Muscle layer of duodenum (tissue), 2 donors: Measurements from ENCODE around the gene EHBP1.

Experiments
- H3K27ac ChIP-seq: one replicate; pipeline ENCODE4 v1.7.0; 2013; ENCODE audit warnings: mild to moderate bottlenecking, low read length
- H3K27me3 ChIP-seq: one replicate; pipeline ENCODE4 v1.7.0; 2013; ENCODE audit warnings: low read depth, mild to moderate bottlenecking, control low read depth, low read length
- H3K36me3 ChIP-seq, 2 donors: one replicate each; pipeline ENCODE4 v1.7.0; 2013; ENCODE audit warnings: low read length in 2 of 2, control low read depth in 1 of 2, mild to moderate bottlenecking in 1 of 2; ENCODE audit not compliant: insufficient read depth in 2 of 2, control insufficient read depth in 1 of 2
- H3K4me1 ChIP-seq, 2 donors: one replicate each; pipeline ENCODE4 v1.7.0; 2013; ENCODE audit warnings: low read length in 2 of 2, mild to moderate bottlenecking in 2 of 2, control low read depth in 1 of 2, moderate library complexity in 1 of 2; ENCODE audit not compliant: insufficient read depth in 2 of 2, control insufficient read depth in 1 of 2
- H3K4me3 ChIP-seq, 2 donors: one replicate each; pipeline ENCODE4 v1.7.0; 2013; ENCODE audit warnings: low read length in 2 of 2, low read depth in 1 of 2, mild to moderate bottlenecking in 1 of 2
- H3K9me3 ChIP-seq, 2 donors: one replicate each; pipeline ENCODE4 v1.7.0; 2013; ENCODE audit warnings: low read length in 2 of 2, control low read depth in 1 of 2, mild to moderate bottlenecking in 1 of 2; ENCODE audit not compliant: control insufficient read depth in 1 of 2
- donor health status: healthy.

The EHBP1 gene

DNA sequence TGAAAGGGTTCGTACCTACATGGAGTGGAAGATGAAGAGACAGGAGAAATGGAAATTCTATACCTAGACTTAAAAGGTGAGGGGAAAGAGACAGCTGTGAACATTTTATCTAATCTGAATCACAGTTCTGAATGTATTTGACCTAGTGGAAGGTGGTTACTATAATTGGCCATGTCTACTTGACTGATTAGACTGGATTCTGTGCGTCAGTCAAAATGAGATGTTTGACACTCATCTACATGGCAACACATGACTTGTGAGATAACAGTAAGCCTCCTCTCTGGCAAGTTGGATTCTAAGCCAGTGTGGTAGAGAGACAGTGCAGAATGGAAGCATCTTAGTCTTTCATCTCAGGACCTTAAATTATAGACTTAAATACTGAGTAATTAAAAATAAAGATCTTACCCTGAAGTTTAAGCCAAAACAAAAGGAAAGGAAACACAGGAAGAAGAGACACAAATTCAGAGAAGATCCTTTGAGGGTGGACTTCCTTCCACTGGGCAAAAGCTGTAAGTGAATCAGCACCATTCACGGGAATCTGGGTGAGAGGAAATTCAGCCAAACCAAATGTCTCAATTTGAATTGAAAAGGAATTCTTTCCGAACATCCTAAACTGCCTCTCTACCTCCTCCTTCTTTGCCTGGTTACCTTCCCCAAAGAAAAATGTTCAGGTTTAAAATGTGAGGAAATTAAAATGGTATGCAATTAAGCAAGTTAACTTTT lies 121.6 kb downstream of the EHBP1 start:
- Histone ChIP-seq H3K9me3 (no peaks in the 10 kb centered on the region), H3K27me3 (no peaks in the 10 kb centered on the region), H3K4me1 (peaks cover 0 to 21% of the 10 kb centered on the region in 2 donors), H3K36me3 (peaks cover 11 to 27% of the 10 kb centered on the region in 2 donors), H3K27ac (no peak overlapping the region), H3K4me3 (no peak overlapping the region)

DNA sequence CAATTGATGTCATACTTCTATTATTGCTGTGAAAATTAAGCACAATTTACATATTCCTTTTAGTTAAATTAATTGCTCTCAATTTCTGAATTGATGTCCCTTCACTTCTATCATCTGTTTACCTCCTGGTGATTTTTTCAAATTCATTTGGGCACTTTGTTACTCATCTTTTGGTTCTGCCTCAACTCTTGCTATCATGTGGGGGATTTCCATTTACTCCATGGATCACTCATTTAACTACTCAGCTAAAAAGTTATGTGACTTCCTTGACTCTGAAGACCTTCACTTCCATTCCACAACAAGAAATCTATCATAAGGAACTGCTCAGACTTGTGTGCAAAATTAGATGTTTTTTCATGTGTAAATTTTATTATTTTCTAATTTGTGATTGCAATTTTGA lies 126.2 kb downstream of the EHBP1 start:
- no peak overlapping the region for H3K4me3 ChIP-seq
- H3K27ac ChIP-seq = no peak overlapping the region
- H3K9me3 ChIP-seq = peaks cover 0 to 9% of the 10 kb centered on the region in 2 donors
- no peaks in the 10 kb centered on the region for H3K4me1 ChIP-seq
- no peaks in the 10 kb centered on the region for H3K27me3 ChIP-seq
- H3K36me3 ChIP-seq = peaks cover 21 to 44% of the 10 kb centered on the region in 2 donors

DNA sequence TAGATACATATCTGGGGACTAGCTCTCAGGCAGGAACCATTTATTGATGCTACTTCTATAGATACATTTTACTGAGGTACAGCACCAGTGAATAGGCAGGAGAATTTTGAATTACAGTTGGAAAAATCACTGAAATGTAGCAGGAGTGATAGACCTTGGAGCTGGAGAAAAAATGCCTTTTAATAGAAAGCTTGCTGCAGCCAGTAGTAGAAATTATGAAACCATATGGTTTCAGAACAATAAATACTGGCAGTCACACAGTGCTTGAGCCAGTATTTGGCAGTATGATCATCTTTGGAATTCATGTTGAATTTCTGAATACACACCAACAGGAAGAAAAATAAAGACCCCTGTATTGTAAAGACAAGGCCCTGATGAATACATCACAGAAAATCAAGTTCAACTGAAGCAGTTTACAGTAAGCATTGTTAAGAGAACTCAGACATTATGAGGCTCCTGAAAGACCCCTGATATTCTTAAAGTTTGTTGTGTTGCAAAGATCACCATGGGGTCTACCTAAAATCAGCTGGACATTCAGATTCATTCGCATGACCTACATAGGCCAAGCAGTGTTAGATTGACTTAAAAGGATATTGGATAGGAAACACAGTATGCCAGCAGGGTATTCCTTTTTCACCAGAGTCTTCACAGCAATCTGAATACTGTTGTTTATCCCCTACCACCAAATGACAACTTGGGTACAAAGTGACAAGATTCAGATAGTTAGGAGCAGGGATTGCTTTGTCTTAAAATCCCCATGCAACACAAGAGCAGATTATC lies 139.0 kb downstream of the EHBP1 start:
- Histone ChIP-seq H3K36me3 (peaks cover 7 to 38% of the 10 kb centered on the region in 2 donors), H3K4me3 (no peak overlapping the region), H3K4me1 (no peaks in the 10 kb centered on the region), H3K27ac (no peak overlapping the region), H3K27me3 (no peaks in the 10 kb centered on the region), H3K9me3 (peaks cover 0 to 10% of the 10 kb centered on the region in 2 donors)

DNA sequence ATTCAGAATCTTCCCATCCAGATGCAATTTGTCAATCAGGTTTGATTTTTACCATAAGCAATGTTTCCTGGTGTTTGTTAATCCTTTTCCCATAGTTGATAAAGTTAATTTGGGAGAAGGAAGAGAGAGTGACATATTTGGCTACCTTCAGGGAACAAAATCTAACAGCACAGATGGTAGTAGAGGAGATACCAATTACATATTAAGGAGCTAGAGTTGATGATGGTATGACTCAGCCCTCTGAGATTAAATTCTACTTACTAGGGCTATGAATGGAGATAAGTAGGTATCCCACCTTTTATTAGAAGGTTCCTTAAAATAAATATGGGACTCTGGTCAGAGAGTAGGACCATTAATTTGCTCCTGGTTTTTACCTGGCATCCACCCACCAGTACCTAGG lies 139.7 kb downstream of the EHBP1 start:
- Histone ChIP-seq H3K36me3 (peaks cover 7 to 38% of the 10 kb centered on the region in 2 donors), H3K9me3 (peaks cover 0 to 10% of the 10 kb centered on the region in 2 donors), H3K4me1 (no peaks in the 10 kb centered on the region), H3K27me3 (no peaks in the 10 kb centered on the region), H3K27ac (no peak overlapping the region), H3K4me3 (no peak overlapping the region)

DNA sequence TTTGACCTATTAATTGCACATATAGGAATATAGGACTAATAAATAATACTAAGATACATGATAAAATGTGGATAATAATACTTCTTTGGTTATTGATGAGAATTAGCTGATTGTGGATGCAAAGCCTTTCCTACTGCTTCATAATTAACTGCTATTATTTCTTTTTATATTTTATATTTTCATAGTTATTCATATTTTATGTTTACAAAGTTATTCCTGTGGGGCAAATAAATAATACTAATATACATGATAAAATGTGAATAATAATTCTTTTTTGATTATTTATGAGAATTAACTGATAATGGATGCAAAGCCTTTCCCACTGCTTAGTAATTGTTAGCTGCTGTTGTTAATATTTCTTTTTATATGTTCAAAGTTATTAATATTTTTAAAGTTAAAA lies 146.7 kb downstream of the EHBP1 start:
- H3K9me3 ChIP-seq = peaks cover 0 to 3% of the 10 kb centered on the region in 2 donors
- no peaks in the 10 kb centered on the region for H3K4me1 ChIP-seq
- H3K27ac ChIP-seq = no peak overlapping the region
- H3K27me3 ChIP-seq = no peaks in the 10 kb centered on the region
- H3K36me3 ChIP-seq = peaks cover 0 to 46% of the 10 kb centered on the region in 2 donors
- H3K4me3 ChIP-seq = no peak overlapping the region

DNA sequence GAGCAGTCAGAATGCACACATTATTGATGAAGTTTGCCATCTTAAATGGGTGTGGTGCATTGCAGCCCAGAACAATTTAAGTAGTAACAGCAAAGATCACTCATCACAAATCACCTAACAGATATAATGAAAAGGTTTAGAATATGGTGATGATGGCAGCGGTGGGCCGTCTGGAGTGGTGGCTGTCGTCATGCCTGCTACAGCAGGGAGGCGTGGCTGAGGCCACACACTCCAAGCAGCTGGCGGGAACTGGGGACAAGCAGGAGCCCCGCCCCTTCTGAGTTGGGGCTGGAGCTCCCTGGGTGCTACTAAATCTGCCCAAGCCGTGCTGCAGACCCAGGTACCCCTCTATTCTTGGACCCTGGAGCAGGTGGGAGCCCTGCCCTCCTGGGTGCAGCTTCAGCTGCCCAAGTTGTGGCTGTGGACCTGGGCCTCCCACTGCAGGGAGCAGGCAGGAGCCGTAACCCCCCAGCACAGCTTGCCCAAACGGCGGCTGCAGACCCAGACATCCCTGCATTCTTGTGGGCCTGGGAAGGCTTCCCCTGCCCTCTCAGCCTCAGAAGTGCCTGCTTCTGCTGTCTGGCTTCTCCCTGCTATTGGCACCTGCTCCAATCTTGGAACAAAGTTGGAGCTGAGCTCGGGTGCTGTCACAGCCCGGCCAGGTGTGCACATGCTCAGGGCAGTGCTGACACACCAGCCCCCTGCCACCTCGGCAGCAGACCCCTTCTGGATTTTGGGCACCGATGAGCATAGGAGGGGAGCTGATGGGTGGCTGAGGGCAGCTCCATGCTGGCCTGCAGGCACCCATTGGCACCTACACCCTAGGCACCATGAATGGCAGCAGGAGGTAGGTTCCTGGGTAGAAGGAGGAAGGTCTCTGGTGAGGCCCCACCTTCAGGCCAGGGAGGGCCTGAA lies 149.3 kb downstream of the EHBP1 start:
- Histone ChIP-seq H3K27ac (no peak overlapping the region), H3K27me3 (no peaks in the 10 kb centered on the region), H3K9me3 (peaks cover 0 to 3% of the 10 kb centered on the region in 2 donors), H3K4me1 (peaks cover 0 to 3% of the 10 kb centered on the region in 2 donors), H3K36me3 (peaks cover 0 to 48% of the 10 kb centered on the region in 2 donors), H3K4me3 (no peak overlapping the region)

DNA sequence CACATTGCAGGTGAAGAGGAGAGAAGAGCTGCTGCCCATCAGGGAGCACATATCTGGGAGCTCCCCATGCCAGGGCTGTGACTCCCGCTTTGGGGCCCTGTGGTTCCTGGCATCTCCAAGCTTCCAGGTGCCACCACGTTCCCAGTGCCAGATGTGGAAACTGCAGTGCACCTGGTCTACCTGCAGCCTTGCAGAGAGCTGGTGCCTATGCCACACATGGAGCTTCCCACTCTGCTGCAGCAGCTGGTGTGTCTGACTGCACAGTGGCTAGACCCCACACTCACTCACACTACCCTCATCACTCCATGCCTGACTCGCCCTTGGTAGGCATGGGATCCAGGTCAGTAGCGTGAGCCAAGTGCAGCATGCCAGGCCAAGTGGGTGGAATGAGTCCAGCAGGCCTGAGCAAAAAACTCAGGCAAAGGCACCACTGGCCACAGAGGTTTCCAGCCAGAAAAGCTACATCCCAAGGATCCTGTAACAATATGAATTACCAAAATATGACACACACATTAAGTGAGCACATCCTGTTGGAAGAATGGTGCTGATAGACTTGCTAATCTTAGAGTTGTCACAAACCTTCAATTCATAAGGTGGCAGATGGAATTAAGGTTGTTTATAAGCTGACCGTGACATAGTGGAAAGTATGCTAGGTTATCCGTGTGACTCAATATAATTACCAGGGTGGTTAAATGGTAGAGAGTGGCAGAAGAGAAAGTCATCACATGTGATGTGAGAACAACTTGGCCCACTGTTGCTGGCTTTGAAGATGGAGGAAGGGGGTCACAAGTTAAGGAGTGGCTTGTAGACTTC lies 150.9 kb downstream of the EHBP1 start:
- Histone ChIP-seq H3K27me3 (no peaks in the 10 kb centered on the region), H3K27ac (no peak overlapping the region), H3K4me1 (peaks cover 0 to 3% of the 10 kb centered on the region in 2 donors), H3K9me3 (peaks cover 0 to 3% of the 10 kb centered on the region in 2 donors), H3K36me3 (peaks cover 0 to 48% of the 10 kb centered on the region in 2 donors), H3K4me3 (no peak overlapping the region)

DNA sequence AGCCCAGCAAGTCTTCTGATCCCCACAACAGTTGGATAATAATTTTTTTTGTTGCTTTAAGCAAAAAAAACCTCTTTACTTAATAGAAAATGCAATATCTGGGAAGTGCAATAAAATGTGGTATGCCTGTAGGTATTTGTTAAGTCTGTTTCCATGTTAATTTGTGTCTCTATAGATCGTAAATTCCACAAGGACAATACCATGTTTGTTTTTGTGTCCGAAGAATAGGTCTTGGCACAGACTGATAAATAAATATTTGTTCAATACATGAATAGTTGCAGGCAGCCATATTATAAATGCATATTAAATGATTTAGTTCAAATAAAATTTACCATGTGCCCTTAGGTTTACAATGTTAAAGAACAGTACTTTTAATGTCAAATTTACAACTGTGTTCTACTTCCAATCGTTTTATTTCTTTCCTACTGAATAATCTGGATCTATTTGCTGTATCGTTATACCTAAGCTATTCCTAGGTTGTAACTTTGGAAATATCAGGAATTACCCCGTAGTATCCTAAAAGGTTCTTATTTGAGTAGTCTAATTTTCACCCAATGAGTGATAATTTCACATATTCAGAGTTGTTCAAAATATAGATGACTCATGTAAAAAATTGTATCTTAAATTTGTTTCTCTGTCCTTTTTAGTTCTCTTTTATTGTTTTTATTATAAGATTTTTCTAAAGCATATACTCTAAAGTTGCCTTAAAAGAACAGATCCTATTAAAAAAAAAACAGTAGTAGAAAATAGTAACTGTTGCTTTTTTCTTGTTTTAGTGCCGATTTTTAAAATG lies 151.8 kb downstream of the EHBP1 start:
- H3K27ac ChIP-seq = no peak overlapping the region
- H3K4me3 ChIP-seq = no peak overlapping the region
- H3K4me1 ChIP-seq = peaks cover 0 to 3% of the 10 kb centered on the region in 2 donors
- H3K27me3 ChIP-seq = no peaks in the 10 kb centered on the region
- H3K9me3 ChIP-seq = peaks cover 0 to 3% of the 10 kb centered on the region in 2 donors
- H3K36me3 ChIP-seq = peaks cover 0 to 51% of the 10 kb centered on the region in 2 donors

DNA sequence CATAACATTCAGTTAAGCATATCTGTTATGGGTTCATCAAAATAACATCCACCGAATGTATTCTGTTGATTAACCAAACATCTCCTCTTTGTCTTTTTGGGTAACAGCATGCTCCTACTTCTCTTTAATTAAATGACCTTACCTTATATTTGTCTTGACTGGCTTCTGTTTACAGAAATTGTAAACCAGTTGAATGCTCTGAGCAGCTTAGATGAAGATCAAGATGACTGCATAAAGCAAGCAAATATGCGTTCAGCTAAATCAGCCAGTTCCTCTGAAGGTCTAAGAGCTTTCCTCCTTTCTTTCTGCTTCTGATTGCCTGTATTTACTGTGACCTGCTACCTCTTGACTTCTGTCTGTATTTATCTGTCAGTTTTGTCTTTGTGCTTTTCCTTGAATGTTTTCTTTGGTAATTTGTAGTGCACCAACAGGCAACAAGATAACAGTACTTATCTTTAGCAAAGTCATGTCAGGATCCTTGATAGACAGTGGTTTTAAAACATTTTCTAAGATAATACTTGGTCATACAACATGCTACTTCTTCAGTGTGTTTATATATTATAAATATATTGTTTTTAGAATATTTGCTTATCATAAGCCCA lies 152.8 kb downstream of the EHBP1 start:
- Histone ChIP-seq H3K36me3 (peaks cover 0 to 43% of the 10 kb centered on the region in 2 donors), H3K4me1 (peaks cover 0 to 3% of the 10 kb centered on the region in 2 donors), H3K27me3 (no peaks in the 10 kb centered on the region), H3K9me3 (peaks cover 0 to under 1% of the 10 kb centered on the region in 2 donors), H3K4me3 (no peak overlapping the region), H3K27ac (no peak overlapping the region)
